Neural cell (in vitro differentiated cells): ENCODE results near the gene PTPRD. TPM values are rescaled to one million over a fixed set of nuclear protein-coding genes. Genes with fewer than 3 reads are reported as not detected.

Experiments used
- H2AFZ ChIP-seq: fragments of 200-600, 300-800 bp; sonication (generic), shearing (Covaris generic); 2 replicates; pipeline ENCODE4 v1.6.0; 2014; ENCODE audit warnings: low read depth, mild to moderate bottlenecking, antibody characterized with exemption, low read length, moderate library complexity
- H3F3A ChIP-seq: fragments of 200-600 bp; shearing (Covaris generic); 2 replicates; pipeline ENCODE4 v1.6.1; 2016; ENCODE audit warnings: mild to moderate bottlenecking, moderate library complexity, mixed read lengths, antibody characterized with exemption, low read length; ENCODE audit not compliant: insufficient read depth, poor library complexity, severe bottlenecking
- H3K27ac ChIP-seq: fragments of 200-600, 300-800 bp; sonication (generic), shearing (Covaris generic); 2 replicates; pipeline ENCODE4 v1.5.1; 2014; ENCODE audit warnings: mild to moderate bottlenecking, low read length, moderate library complexity
- H3K27me3 ChIP-seq: fragments of 300-800, 200-600 bp; sonication (generic), shearing (Covaris generic); 2 replicates; pipeline ENCODE4 v1.6.0; 2014; ENCODE audit warnings: mild to moderate bottlenecking, low read depth, low read length, moderate library complexity; ENCODE audit not compliant: insufficient read depth
- H3K36me3 ChIP-seq: fragments of 300-800, 200-600 bp; sonication (generic), shearing (Covaris generic); 2 replicates; pipeline ENCODE4 v1.5.1; 2014; ENCODE audit warnings: mild to moderate bottlenecking, antibody characterized with exemption, low read length, moderate library complexity; ENCODE audit not compliant: insufficient read depth
- H3K4me2 ChIP-seq: fragments of 300-800, 200-600 bp; sonication (generic), shearing (Covaris generic); 2 replicates; pipeline ENCODE4 v1.6.0; 2014; ENCODE audit warnings: mild to moderate bottlenecking, low read length
- H3K4me3 ChIP-seq: fragments of 300-800, 200-600 bp; sonication (generic), shearing (Covaris generic); 2 replicates; pipeline ENCODE4 v1.5.1; 2014; ENCODE audit warnings: mild to moderate bottlenecking, low read length, moderate library complexity
- H3K79me2 ChIP-seq: fragments of 200-600 bp; shearing (Covaris generic); replicated peaks from 2 replicates; pipeline ENCODE4 v1.6.0; 2014; ENCODE audit warnings: mild to moderate bottlenecking, low read length, moderate library complexity; ENCODE audit not compliant: insufficient read depth
- H3K9ac ChIP-seq: fragments of 300-800, 200-600 bp; sonication (generic), shearing (Covaris generic); 2 replicates; pipeline ENCODE4 v1.6.1; 2016; ENCODE audit warnings: mild to moderate bottlenecking, low read length, mixed read lengths
- H3K9me2 ChIP-seq: fragments of 200-600 bp; shearing (Covaris generic); 2 replicates; pipeline ENCODE4 v1.6.1; 2016; ENCODE audit warnings: mild to moderate bottlenecking, low read length, mixed read lengths; ENCODE audit not compliant: insufficient read depth
- H3K9me3 ChIP-seq: fragments of 200-600, 300-800 bp; sonication (generic), shearing (Covaris generic); 2 replicates; pipeline ENCODE4 v1.6.1; 2016; ENCODE audit warnings: mild to moderate bottlenecking, mixed run types, low read length, moderate library complexity, mixed read lengths
- H4K20me1 ChIP-seq: fragments of 200-600 bp; shearing (Covaris generic); 2 replicates; pipeline ENCODE4 v1.6.1; 2016; ENCODE audit warnings: mild to moderate bottlenecking, mixed run types; ENCODE audit not compliant: insufficient read depth
- EP300 ChIP-seq: fragments of 450-650 bp; conservative IDR thresholded peaks from 2 replicates; pipeline ENCODE4 v1.6.1; 2014; ENCODE audit warnings: antibody characterized with exemption, mild to moderate bottlenecking, moderate library complexity; ENCODE audit not compliant: poor library complexity, severe bottlenecking
- EZH2 ChIP-seq: fragments of 200-600, 300-800 bp; shearing (Covaris generic), sonication (generic); IDR thresholded peaks from 2 replicates; pipeline ENCODE4 v1.6.1; 2014; ENCODE audit warnings: antibody characterized with exemption, low read length, borderline replicate concordance, mild to moderate bottlenecking; ENCODE audit not compliant: insufficient read depth, poor library complexity, severe bottlenecking
- MXI1 ChIP-seq: fragments of 450-650 bp; conservative IDR thresholded peaks from 2 replicates; pipeline ENCODE4 v1.6.1; 2014; ENCODE audit warnings: antibody characterized with exemption, mild to moderate bottlenecking; ENCODE audit not compliant: poor library complexity, severe bottlenecking
- POLR2AphosphoS5 ChIP-seq: IDR thresholded peaks from 2 replicates; pipeline ENCODE4 v1.6.1; 2012
- RAD21 ChIP-seq: fragments of 450-650 bp; conservative IDR thresholded peaks from 2 replicates; pipeline ENCODE4 v1.6.1; 2014; ENCODE audit warnings: antibody characterized with exemption, mild to moderate bottlenecking, moderate library complexity
- SMC3 ChIP-seq: fragments of 450-650 bp; conservative IDR thresholded peaks from 2 replicates; pipeline ENCODE4 v1.6.1; 2014; ENCODE audit warnings: antibody characterized with exemption, mild to moderate bottlenecking, moderate library complexity; ENCODE audit not compliant: poor library complexity
- TAF1 ChIP-seq: IDR thresholded peaks from 2 replicates; pipeline ENCODE4 v1.6.1; 2012; ENCODE audit warnings: low read depth
- polyA plus RNA-seq: library from polyadenylated mRNA; depleted of rRNA; stranded (reverse); fragments of >200 nt; gene quantifications from 2 replicates; pipeline ENCODE4 v1.2.3, GENCODE V29; 2014
- TF ChIP-seq, protein P1 (sequence below): fragments of 450-650 bp; IDR thresholded peaks from 2 replicates; pipeline ENCODE4 v1.5.1; 2014; ENCODE audit warnings: antibody characterized with exemption, mild to moderate bottlenecking, moderate library complexity; ENCODE audit not compliant: poor library complexity, severe bottlenecking
- TF ChIP-seq, protein P2 (sequence below): IDR thresholded peaks from 2 replicates; pipeline ENCODE4 v1.6.1; 2012; ENCODE audit warnings: borderline replicate concordance

Gene PTPRD
- polyA plus RNA-seq, 1 donor from 2014 or later: 143 TPM

DNA sequence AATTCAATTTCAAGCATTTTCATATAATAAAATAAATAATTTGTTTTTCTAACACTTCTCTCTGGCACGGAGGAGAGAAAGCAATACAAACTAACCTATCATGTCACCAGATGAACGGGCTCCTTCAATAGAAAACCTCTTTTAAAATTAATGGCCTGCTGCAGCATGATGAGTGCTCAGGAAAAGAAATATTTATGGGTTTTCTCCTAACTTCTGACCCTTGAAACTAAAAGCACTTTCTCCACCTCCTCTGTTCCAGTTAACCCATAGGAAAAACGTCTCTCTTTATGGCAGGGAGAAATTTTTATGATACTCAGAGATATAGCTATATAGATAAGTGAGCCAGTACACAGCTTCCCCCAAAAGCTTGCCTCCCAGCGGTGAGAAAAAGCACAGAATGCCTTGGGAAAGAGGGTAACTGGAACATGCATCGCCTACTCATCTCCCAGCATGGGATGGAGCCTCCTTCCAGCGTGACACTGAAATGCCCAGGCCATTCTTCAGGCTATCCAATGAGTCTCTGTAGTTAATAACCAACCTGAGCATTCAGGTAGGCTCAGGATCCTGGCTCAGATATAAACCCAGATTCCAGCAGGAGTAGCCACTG is 1850.2 kb downstream of the PTPRD start:
- no peak overlapping the region for H3K4me2 ChIP-seq
- no peaks in the 10 kb centered on the region for H4K20me1 ChIP-seq
- no peaks in the 10 kb centered on the region for H3F3A ChIP-seq
- H3K27ac ChIP-seq: no peak overlapping the region
- no peak overlapping the region for H2AFZ ChIP-seq
- peaks cover 5% of the 10 kb centered on the region for H3K79me2 ChIP-seq
- H3K9ac ChIP-seq: no peak overlapping the region
- TF ChIP-seq SMC3: no peak
- TF ChIP-seq MXI1: no peak
- TF ChIP-seq EZH2: no peak
- TF ChIP-seq TAF1: no peak
- TF ChIP-seq, protein P1, sequence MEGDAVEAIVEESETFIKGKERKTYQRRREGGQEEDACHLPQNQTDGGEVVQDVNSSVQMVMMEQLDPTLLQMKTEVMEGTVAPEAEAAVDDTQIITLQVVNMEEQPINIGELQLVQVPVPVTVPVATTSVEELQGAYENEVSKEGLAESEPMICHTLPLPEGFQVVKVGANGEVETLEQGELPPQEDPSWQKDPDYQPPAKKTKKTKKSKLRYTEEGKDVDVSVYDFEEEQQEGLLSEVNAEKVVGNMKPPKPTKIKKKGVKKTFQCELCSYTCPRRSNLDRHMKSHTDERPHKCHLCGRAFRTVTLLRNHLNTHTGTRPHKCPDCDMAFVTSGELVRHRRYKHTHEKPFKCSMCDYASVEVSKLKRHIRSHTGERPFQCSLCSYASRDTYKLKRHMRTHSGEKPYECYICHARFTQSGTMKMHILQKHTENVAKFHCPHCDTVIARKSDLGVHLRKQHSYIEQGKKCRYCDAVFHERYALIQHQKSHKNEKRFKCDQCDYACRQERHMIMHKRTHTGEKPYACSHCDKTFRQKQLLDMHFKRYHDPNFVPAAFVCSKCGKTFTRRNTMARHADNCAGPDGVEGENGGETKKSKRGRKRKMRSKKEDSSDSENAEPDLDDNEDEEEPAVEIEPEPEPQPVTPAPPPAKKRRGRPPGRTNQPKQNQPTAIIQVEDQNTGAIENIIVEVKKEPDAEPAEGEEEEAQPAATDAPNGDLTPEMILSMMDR: no peak
- TF ChIP-seq RAD21: no peak
- TF ChIP-seq POLR2AphosphoS5: no peak
- no peak for TF ChIP-seq EP300
- TF ChIP-seq, protein P2, sequence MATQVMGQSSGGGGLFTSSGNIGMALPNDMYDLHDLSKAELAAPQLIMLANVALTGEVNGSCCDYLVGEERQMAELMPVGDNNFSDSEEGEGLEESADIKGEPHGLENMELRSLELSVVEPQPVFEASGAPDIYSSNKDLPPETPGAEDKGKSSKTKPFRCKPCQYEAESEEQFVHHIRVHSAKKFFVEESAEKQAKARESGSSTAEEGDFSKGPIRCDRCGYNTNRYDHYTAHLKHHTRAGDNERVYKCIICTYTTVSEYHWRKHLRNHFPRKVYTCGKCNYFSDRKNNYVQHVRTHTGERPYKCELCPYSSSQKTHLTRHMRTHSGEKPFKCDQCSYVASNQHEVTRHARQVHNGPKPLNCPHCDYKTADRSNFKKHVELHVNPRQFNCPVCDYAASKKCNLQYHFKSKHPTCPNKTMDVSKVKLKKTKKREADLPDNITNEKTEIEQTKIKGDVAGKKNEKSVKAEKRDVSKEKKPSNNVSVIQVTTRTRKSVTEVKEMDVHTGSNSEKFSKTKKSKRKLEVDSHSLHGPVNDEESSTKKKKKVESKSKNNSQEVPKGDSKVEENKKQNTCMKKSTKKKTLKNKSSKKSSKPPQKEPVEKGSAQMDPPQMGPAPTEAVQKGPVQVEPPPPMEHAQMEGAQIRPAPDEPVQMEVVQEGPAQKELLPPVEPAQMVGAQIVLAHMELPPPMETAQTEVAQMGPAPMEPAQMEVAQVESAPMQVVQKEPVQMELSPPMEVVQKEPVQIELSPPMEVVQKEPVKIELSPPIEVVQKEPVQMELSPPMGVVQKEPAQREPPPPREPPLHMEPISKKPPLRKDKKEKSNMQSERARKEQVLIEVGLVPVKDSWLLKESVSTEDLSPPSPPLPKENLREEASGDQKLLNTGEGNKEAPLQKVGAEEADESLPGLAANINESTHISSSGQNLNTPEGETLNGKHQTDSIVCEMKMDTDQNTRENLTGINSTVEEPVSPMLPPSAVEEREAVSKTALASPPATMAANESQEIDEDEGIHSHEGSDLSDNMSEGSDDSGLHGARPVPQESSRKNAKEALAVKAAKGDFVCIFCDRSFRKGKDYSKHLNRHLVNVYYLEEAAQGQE: no peak
- H3K36me3 ChIP-seq: no peaks in the 10 kb centered on the region
- no peaks in the 10 kb centered on the region for H3K9me2 ChIP-seq
- no peak overlapping the region for H3K4me3 ChIP-seq
- no peaks in the 10 kb centered on the region for H3K27me3 ChIP-seq
- no peaks in the 10 kb centered on the region for H3K9me3 ChIP-seq

- peaks cover 13% of the 10 kb centered on the region for H3K79me2 ChIP-seq
- H4K20me1 ChIP-seq: no peaks in the 10 kb centered on the region
- no peaks in the 10 kb centered on the region for H3K9me2 ChIP-seq
- H3K4me2 ChIP-seq: no peak overlapping the region
- H3F3A ChIP-seq: no peaks in the 10 kb centered on the region
- H2AFZ ChIP-seq: no peak overlapping the region
- TF ChIP-seq POLR2AphosphoS5 (no peak), EP300 (no peak), RAD21 (no peak), EZH2 (no peak), TAF1 (no peak), SMC3 (no peak), MXI1 (no peak)
- TF ChIP-seq, protein P1: no peak
- TF ChIP-seq, protein P2: no peak
- H3K9ac ChIP-seq: no peak overlapping the region
- H3K27me3 ChIP-seq: no peaks in the 10 kb centered on the region
- H3K27ac ChIP-seq: no peak overlapping the region
- H3K4me3 ChIP-seq: no peak overlapping the region
- no peaks in the 10 kb centered on the region for H3K9me3 ChIP-seq
- H3K36me3 ChIP-seq: no peaks in the 10 kb centered on the region
Measured at GRCh38 chr9:8760000-8760767, 1852.6 kb downstream of the PTPRD start.
